RKO (cell line): ENCODE data around the gene RNF213.

Experiments
- DNase-seq: peaks from one replicate; pipeline ENCODE4 v3.0.0-alpha.2; 2016; ENCODE audit warnings: low spot score

The RNF213 gene

GRCh38 chr17:80433916-80434666 lies 173.4 kb downstream of the RNF213 start:
- no peak for DNase-seq

GRCh38 chr17:80437532-80437931 lies 176.9 kb downstream of the RNF213 start:
- no peak for DNase-seq

- no peak for DNase-seq
These were observed 178.2 kb downstream of the RNF213 start for GRCh38 chr17:80438806-80439205.

- DNase-seq, result no peak
These were observed 178.8 kb downstream of the RNF213 start for GRCh38 chr17:80439499-80439898.

- DNase-seq, result peak; percentile 49
These were observed 180.5 kb downstream of the RNF213 start for GRCh38 chr17:80441133-80441578.

GRCh38 chr17:80441598-80442322 lies 181.1 kb downstream of the RNF213 start:
- no peak for DNase-seq

GRCh38 chr17:80442323-80442659 lies 181.6 kb downstream of the RNF213 start:
- no peak for DNase-seq

- no peak for DNase-seq
These were observed 182.1 kb downstream of the RNF213 start for GRCh38 chr17:80442764-80443163.

GRCh38 chr17:80443498-80443897 lies 182.8 kb downstream of the RNF213 start:
- no peak for DNase-seq

- no peak for DNase-seq
These were observed 183.4 kb downstream of the RNF213 start for GRCh38 chr17:80443916-80444643.

- no peak for DNase-seq
These were observed 184.0 kb downstream of the RNF213 start for GRCh38 chr17:80444644-80444979.

GRCh38 chr17:80445007-80445725 lies 184.5 kb downstream of the RNF213 start:
- no peak for DNase-seq

- no peak for DNase-seq
These were observed 185.1 kb downstream of the RNF213 start for GRCh38 chr17:80445726-80446110.

- no peak for DNase-seq
These were observed 186.2 kb downstream of the RNF213 start for GRCh38 chr17:80446645-80447405.

- DNase-seq, result no peak
These were observed 187.1 kb downstream of the RNF213 start for GRCh38 chr17:80447790-80448189.
